ENCODE measurements around the gene BRAP.
A peak's percentile ranks its signal among the peaks of the same experiment; 100 is the strongest.
"Not testable (repeated sequence)": the region's sequence is repeated elsewhere in the genome, so short reads cannot be mapped to it uniquely, and the experiment has no call there.

The BRAP gene

GRCh38 chr12:111605911-111606766 is 79.6 kb downstream of the BRAP start:
- no peak overlapping the region for H3K27ac ChIP-seq
- TF ChIP-seq CTCF (conservative IDR thresholded peaks at IDR 0.05) (no peak), ZFX (IDR thresholded peaks at IDR 0.05) (no peak)

GRCh38 chr12:111602857-111603256 is 82.9 kb downstream of the BRAP start:
- not testable (repeated sequence) for H3K27ac ChIP-seq

- TF ChIP-seq ZFX (IDR thresholded peaks at IDR 0.05) (no peak), CTCF (conservative IDR thresholded peaks at IDR 0.05) (no peak)
- H3K27ac ChIP-seq: no peak overlapping the region
Observed at GRCh38 chr12:111602348-111602747, 83.4 kb downstream of the BRAP start.

- not testable (repeated sequence) for H3K27ac ChIP-seq
Observed at GRCh38 chr12:111600986-111601385, 84.8 kb downstream of the BRAP start.

GRCh38 chr12:111600205-111600642 is 85.5 kb downstream of the BRAP start:
- H3K27ac ChIP-seq: peak overlapping the region; percentile 88
- TF ChIP-seq CTCF (conservative IDR thresholded peaks at IDR 0.05): no peak

- TF ChIP-seq CTCF (conservative IDR thresholded peaks at IDR 0.05) (no peak), ZFX (IDR thresholded peaks at IDR 0.05) (peak; percentile 47; the same call in 1 of the 2 replicates)
Observed at GRCh38 chr12:111599453-111600204, 86.1 kb downstream of the BRAP start.

GRCh38 chr12:111598637-111599452 is 86.9 kb downstream of the BRAP start, which contains the start of gene ATXN2:
Gene ATXN2, minus strand, starts transcription at chr12:111599315. Its CDS starts 281 bp downstream, at chr12:111599034.
- TF ChIP-seq ZFX (IDR thresholded peaks at IDR 0.05) (peak; percentile 50), CTCF (conservative IDR thresholded peaks at IDR 0.05) (no peak)
- H3K27ac ChIP-seq: peak within 1 kb of the TSS; percentile 88

More at GRCh38 chr12:111599453-111600204, 86.1 kb downstream of the BRAP start:
- peak overlapping the region; percentile 88 for H3K27ac ChIP-seq
